Stimulated activated naive CD8-positive, alpha-beta T cell treated with anti-CD3 and anti-CD28 coated beads, Interleukin-15, Interleukin-2, amounts not matched to agents 100 U/mL and 50 U/mL, for 24 hours (primary cell): Measurements from ENCODE around the gene PLCXD1.
"Not testable (repeated sequence)": the region's sequence is repeated elsewhere in the genome, so short reads cannot be mapped to it uniquely, and the experiment has no call there.

Experiments used
- ATAC-seq: fragments of 150-1000 bp; cut with Tn5 transposase; one replicate; pipeline ENCODE4 v1.10.0; 2021
- DNase-seq: peaks from one replicate; pipeline ENCODE4 v3.0.0; 2021

Gene PLCXD1

DNA sequence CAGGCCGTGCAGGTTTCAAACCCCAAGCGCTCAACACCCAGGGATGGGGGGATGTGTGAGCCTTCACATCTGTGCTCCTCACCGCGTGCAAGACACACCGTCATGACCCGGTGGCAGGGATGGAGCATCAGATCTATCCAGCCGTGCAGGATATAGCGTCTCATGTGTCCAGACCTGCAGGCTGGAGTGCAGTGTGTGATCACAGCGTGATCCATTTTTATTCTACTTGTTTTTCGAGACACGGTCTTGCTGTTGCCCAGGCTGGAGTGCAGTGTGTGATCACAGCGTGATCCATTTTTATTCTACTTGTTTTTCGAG, 70.1 kb downstream of the PLCXD1 start:
- not testable (repeated sequence) for ATAC-seq, DNase-seq

- DNase-seq = no peak
- ATAC-seq = no peak
Observed at GRCh38 chrX:351736-352135, 70.6 kb downstream of the PLCXD1 start.

DNA sequence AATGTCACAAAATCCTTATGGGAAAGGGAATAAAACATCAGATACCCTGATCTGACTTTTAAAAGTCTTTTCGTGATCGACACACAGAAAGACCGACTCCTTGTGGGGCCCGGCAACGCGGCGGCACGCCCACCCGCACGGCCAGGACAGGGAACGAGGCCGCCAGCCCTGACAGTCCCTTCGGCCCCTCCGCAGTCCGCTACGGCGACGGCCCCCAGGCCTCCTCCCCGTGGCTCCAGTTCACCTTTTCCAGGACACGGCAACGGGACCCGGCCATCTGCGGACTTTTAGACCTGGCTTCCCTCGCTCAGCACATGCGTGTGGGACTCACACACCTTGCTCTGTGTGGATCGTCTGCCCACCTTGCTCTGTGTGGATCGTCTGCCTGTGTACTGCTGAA, 71.0 kb downstream of the PLCXD1 start:
- DNase-seq (no peak), ATAC-seq (no peak)

DNA sequence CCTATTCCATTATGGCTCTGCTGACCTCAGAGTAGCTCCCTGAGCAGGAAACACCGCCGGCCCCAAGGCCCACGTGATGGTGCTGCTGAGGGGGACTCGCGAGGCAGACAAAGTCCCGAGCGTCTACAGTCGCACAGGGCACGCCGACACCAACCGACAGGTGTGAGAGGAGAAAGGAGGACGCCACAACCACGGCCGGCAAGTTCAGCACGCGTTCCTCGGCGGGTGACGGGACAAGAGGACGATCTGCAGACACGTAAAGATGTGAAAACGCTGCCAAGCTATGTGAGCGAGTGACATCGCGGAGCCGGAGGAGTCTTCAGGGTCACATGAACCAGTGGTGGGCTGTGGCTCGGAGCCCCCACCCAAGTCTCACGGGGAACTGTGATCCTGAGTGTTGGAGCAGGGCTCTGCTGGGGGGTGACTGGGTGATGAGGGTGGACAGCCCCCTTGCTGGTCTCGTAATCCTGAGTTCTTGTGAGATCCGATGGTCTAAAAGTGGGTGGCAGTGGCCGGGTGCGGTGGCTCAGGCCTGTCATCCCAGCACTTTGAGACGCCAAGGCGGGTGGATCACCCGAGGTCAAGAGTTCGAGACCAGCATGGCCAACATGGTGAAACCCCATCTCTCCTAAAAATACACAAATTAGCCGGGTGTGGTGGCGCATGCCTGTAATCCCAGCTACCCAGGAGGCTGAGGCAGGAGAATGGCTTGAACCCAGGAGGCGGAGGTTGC, 71.6 kb downstream of the PLCXD1 start:
- DNase-seq = no peak
- ATAC-seq = no peak
